GM23338 (cell line): Measurements from ENCODE around the gene KIF3C. TPM values are rescaled to one million over a fixed set of nuclear protein-coding genes. Genes with fewer than 3 reads are reported as not detected.

Source experiments
- ATAC-seq: fragments of 200-7000 bp; cut with Tn5 transposase; 3 replicates; pipeline ENCODE4 v1.9.1; 2020
- DNase-seq: peaks from one replicate; pipeline ENCODE4 v3.0.0-alpha.2; 2015; ENCODE audit warnings: low spot score
- H2AFZ ChIP-seq: fragments of 200-600 bp; sonication (generic); 2 replicates; pipeline ENCODE4 v1.8.0; 2016; ENCODE audit warnings: antibody characterized with exemption, mild to moderate bottlenecking, moderate library complexity
- H3F3A ChIP-seq: fragments of 200-600 bp; sonication (generic); replicated peaks from 2 replicates; pipeline ENCODE4 v1.8.0; 2017; ENCODE audit warnings: antibody characterized with exemption, mixed run types, low read depth
- H3K27ac ChIP-seq: fragments of 200-600 bp; sonication (generic); 2 replicates; pipeline ENCODE4 v1.6.1; 2016; ENCODE audit warnings: low read depth
- H3K27me3 ChIP-seq: fragments of 200-600 bp; sonication (generic); 2 replicates; pipeline ENCODE4 v1.8.0; 2016; ENCODE audit warnings: mild to moderate bottlenecking, mixed run types, moderate library complexity; ENCODE audit not compliant: insufficient read depth
- H3K36me3 ChIP-seq: fragments of 200-600 bp; sonication (generic); 2 replicates; pipeline ENCODE4 v1.8.0; 2016; ENCODE audit warnings: mild to moderate bottlenecking; ENCODE audit not compliant: insufficient read depth
- H3K4me1 ChIP-seq: fragments of 200-600 bp; sonication (generic); 2 replicates; pipeline ENCODE4 v1.8.0; 2016; ENCODE audit warnings: mild to moderate bottlenecking, moderate library complexity; ENCODE audit not compliant: insufficient read depth
- H3K4me2 ChIP-seq: fragments of 200-600 bp; sonication (generic); 2 replicates; pipeline ENCODE4 v1.7.1; 2017; ENCODE audit warnings: mixed run types
- H3K4me3 ChIP-seq: fragments of 200-600 bp; sonication (generic); 2 replicates; pipeline ENCODE4 v1.6.1; 2016; ENCODE audit warnings: mixed run types
- H3K79me2 ChIP-seq: fragments of 200-600 bp; sonication (generic); replicated peaks from 2 replicates; pipeline ENCODE4 v1.8.0; 2017; ENCODE audit warnings: mild to moderate bottlenecking; ENCODE audit not compliant: insufficient read depth
- H3K9me2 ChIP-seq: fragments of 200-600 bp; sonication (generic); 2 replicates; pipeline ENCODE4 v1.8.0; 2017; ENCODE audit not compliant: insufficient read depth
- H4K20me1 ChIP-seq: fragments of 200-600 bp; sonication (generic); replicated peaks from 2 replicates; pipeline ENCODE4 v1.8.0; 2017; ENCODE audit warnings: mild to moderate bottlenecking; ENCODE audit not compliant: insufficient read depth
- H3K27ac Mint-ChIP-seq: 2 replicates; pipeline ENCODE4 v1.8.0; 2020; ENCODE audit warnings: inconsistent platforms, mild to moderate bottlenecking, moderate library complexity, mixed read lengths
- H3K27me3 Mint-ChIP-seq: 3 replicates; pipeline ENCODE4 v1.8.0; 2022; ENCODE audit warnings: low read depth, mild to moderate bottlenecking, moderate library complexity, mixed read lengths, inconsistent platforms; ENCODE audit not compliant: insufficient read depth, poor library complexity
- H3K36me3 Mint-ChIP-seq: 3 replicates; pipeline ENCODE4 v1.8.0; 2021; ENCODE audit warnings: low read depth, mild to moderate bottlenecking, inconsistent platforms, moderate library complexity, mixed read lengths
- H3K4me1 Mint-ChIP-seq: 3 replicates; pipeline ENCODE4 v1.8.0; 2020; ENCODE audit warnings: mild to moderate bottlenecking, inconsistent platforms, mixed read lengths
- H3K4me3 Mint-ChIP-seq: 3 replicates; pipeline ENCODE4 v1.8.0; 2021; ENCODE audit warnings: moderate library complexity, mild to moderate bottlenecking, inconsistent platforms, mixed read lengths
- H3K9me3 Mint-ChIP-seq: 3 replicates; pipeline ENCODE4 v1.8.0; 2020; ENCODE audit warnings: moderate library complexity, mild to moderate bottlenecking, inconsistent platforms, mixed read lengths
- NANOG ChIP-seq: IDR thresholded peaks from 2 replicates; pipeline ENCODE4 v1.6.1; 2016; ENCODE audit warnings: antibody characterized with exemption, borderline replicate concordance
- POLR2AphosphoS5 ChIP-seq: IDR thresholded peaks from 2 replicates; pipeline ENCODE4 v1.6.1; 2016; ENCODE audit warnings: antibody characterized with exemption, low read depth
- ZNF114 ChIP-seq: fragments of 250-450 bp; sonication (Bioruptor Pico); IDR thresholded peaks from 2 replicates; pipeline ENCODE4 v1.5.0; 2020; ENCODE audit warnings: mild to moderate bottlenecking, moderate library complexity
- polyA plus RNA-seq: library from polyadenylated mRNA; unstranded; fragments of >200 nt; fragmentation: Nextera tagmentation; extraction: Ambion mirVana; gene quantifications from 2 replicates; pipeline ENCODE4 v1.2.1, GENCODE V29; 2016
- total RNA-seq: library from RNA; depleted of rRNA; stranded (reverse); fragments of >200 nt; shearing (Covaris generic); gene quantifications from 2 replicates; pipeline ENCODE4 v1.2.3, GENCODE V29; 2014
- TF ChIP-seq, protein P1 (sequence below), 2 experiments: fragments of 200-600 bp in 1 of 2; sonication (generic) in 1 of 2; conservative IDR thresholded peaks; 2 replicates each; pipeline versions ENCODE4 v1.5.1 to v1.6.1; 2016 to 2017; ENCODE audit warnings: antibody characterized with exemption in 2 of 2, low read depth in 2 of 2, mild to moderate bottlenecking in 2 of 2, moderate library complexity in 1 of 2
- TF ChIP-seq, protein P2 (sequence below): fragments of 250-450 bp; sonication (Bioruptor Pico); IDR thresholded peaks from 2 replicates; pipeline ENCODE4 v1.5.0; 2020; ENCODE audit warnings: mild to moderate bottlenecking, moderate library complexity
- TF ChIP-seq, protein P3 (sequence below): IDR thresholded peaks from 2 replicates; pipeline ENCODE4 v1.6.1; 2016; ENCODE audit warnings: antibody characterized with exemption

Gene KIF3C
- total and polyA plus RNA-seq, 2 experiments from 2014 or later = 14.9 to 40.0 TPM

DNA sequence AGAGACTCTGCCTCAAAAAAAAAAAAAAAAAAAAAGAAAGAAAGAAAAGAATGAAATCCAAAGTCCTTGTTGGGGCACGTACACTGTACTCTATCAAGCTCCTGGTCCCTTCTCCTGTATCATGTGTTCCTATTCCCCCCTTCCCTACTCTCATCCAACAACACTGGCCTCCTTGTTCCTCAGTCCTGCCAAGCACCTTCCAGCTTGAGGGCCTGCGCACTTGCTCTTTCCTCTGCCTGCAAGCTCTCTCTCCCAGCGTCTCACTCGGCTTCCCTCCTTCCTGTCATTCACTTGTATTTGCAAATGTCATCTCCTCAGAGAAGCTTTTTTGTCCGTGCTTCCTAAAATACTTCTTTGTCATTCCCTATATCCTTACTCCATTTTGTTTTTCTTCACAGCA lies 10.8 kb upstream of the KIF3C start:
- Histone ChIP-seq H3K27ac (no peak overlapping the region), H3F3A (no peaks in the 10 kb centered on the region), H3K4me3 (no peak overlapping the region), H3K4me1 (no peaks in the 10 kb centered on the region; the same call in 1 of the 2 replicates), H3K27me3 (no peaks in the 10 kb centered on the region), H2AFZ (peak overlapping the region; percentile 66; the same call in 1 of the 2 replicates), H3K36me3 (no peaks in the 10 kb centered on the region), H3K9me2 (no peaks in the 10 kb centered on the region), H4K20me1 (no peaks in the 10 kb centered on the region), H3K4me2 (no peak overlapping the region), H3K79me2 (no peaks in the 10 kb centered on the region)
- Mint-ChIP-seq H3K4me1 (peaks cover 4% of the 10 kb centered on the region), H3K27ac (no peak overlapping the region), H3K4me3 (no peak overlapping the region; the same call in 2 of the 3 replicates), H3K36me3 (no peaks in the 10 kb centered on the region), H3K9me3 (no peaks in the 10 kb centered on the region), H3K27me3 (peaks cover 4% of the 10 kb centered on the region)
- TF ChIP-seq, protein P1, sequence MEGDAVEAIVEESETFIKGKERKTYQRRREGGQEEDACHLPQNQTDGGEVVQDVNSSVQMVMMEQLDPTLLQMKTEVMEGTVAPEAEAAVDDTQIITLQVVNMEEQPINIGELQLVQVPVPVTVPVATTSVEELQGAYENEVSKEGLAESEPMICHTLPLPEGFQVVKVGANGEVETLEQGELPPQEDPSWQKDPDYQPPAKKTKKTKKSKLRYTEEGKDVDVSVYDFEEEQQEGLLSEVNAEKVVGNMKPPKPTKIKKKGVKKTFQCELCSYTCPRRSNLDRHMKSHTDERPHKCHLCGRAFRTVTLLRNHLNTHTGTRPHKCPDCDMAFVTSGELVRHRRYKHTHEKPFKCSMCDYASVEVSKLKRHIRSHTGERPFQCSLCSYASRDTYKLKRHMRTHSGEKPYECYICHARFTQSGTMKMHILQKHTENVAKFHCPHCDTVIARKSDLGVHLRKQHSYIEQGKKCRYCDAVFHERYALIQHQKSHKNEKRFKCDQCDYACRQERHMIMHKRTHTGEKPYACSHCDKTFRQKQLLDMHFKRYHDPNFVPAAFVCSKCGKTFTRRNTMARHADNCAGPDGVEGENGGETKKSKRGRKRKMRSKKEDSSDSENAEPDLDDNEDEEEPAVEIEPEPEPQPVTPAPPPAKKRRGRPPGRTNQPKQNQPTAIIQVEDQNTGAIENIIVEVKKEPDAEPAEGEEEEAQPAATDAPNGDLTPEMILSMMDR (conservative IDR thresholded peaks at IDR 0.05; ENCODE audit: low read depth in 2 of 2) = no peak
- no peak for TF ChIP-seq NANOG
- TF ChIP-seq ZNF114 (CRISPR knock-in tag) = no peak
- ATAC-seq (no peak), DNase-seq (no peak)

DNA sequence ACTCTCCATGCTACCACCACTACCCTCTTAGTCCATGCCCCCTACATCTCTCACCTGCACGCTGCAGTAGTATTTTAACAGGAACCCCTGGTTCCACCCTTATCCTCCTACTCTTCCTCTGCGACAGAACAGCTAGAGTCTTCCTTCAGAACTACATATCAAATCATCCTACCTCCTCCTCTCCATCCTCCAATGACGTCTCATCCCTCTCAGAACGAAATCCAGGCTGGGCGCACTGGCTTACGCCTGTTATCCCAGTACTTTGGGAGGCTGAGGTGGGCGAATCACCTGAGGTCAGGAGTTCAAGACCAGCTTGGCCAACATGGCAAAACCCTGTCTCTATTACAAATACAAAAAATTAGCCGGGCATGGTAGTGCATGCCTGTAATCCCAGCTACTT lies 10.3 kb upstream of the KIF3C start:
- H3K36me3 Mint-ChIP-seq = no peaks in the 10 kb centered on the region
- H3K4me2 ChIP-seq = no peak overlapping the region
- H3K9me3 Mint-ChIP-seq = no peaks in the 10 kb centered on the region
- peaks cover under 1% of the 10 kb centered on the region for H3K4me1 Mint-ChIP-seq
- no peaks in the 10 kb centered on the region for H4K20me1 ChIP-seq
- DNase-seq (no peak), ATAC-seq (no peak)
- H2AFZ ChIP-seq = no peak overlapping the region
- no peaks in the 10 kb centered on the region; the same call in 1 of the 2 replicates for H3K4me1 ChIP-seq
- H3K4me3 Mint-ChIP-seq = no peak overlapping the region
- H3F3A ChIP-seq = no peaks in the 10 kb centered on the region
- H3K36me3 ChIP-seq = no peaks in the 10 kb centered on the region
- no peaks in the 10 kb centered on the region for H3K79me2 ChIP-seq
- no peak overlapping the region for H3K4me3 ChIP-seq
- no peaks in the 10 kb centered on the region for H3K27me3 ChIP-seq
- no peak overlapping the region for H3K27ac ChIP-seq
- no peak overlapping the region for H3K27ac Mint-ChIP-seq
- H3K27me3 Mint-ChIP-seq = peaks cover 4% of the 10 kb centered on the region
- no peaks in the 10 kb centered on the region for H3K9me2 ChIP-seq
- TF ChIP-seq POLR2AphosphoS5 (no peak), ZNF114 (CRISPR knock-in tag) (no peak)
- TF ChIP-seq, protein P2, sequence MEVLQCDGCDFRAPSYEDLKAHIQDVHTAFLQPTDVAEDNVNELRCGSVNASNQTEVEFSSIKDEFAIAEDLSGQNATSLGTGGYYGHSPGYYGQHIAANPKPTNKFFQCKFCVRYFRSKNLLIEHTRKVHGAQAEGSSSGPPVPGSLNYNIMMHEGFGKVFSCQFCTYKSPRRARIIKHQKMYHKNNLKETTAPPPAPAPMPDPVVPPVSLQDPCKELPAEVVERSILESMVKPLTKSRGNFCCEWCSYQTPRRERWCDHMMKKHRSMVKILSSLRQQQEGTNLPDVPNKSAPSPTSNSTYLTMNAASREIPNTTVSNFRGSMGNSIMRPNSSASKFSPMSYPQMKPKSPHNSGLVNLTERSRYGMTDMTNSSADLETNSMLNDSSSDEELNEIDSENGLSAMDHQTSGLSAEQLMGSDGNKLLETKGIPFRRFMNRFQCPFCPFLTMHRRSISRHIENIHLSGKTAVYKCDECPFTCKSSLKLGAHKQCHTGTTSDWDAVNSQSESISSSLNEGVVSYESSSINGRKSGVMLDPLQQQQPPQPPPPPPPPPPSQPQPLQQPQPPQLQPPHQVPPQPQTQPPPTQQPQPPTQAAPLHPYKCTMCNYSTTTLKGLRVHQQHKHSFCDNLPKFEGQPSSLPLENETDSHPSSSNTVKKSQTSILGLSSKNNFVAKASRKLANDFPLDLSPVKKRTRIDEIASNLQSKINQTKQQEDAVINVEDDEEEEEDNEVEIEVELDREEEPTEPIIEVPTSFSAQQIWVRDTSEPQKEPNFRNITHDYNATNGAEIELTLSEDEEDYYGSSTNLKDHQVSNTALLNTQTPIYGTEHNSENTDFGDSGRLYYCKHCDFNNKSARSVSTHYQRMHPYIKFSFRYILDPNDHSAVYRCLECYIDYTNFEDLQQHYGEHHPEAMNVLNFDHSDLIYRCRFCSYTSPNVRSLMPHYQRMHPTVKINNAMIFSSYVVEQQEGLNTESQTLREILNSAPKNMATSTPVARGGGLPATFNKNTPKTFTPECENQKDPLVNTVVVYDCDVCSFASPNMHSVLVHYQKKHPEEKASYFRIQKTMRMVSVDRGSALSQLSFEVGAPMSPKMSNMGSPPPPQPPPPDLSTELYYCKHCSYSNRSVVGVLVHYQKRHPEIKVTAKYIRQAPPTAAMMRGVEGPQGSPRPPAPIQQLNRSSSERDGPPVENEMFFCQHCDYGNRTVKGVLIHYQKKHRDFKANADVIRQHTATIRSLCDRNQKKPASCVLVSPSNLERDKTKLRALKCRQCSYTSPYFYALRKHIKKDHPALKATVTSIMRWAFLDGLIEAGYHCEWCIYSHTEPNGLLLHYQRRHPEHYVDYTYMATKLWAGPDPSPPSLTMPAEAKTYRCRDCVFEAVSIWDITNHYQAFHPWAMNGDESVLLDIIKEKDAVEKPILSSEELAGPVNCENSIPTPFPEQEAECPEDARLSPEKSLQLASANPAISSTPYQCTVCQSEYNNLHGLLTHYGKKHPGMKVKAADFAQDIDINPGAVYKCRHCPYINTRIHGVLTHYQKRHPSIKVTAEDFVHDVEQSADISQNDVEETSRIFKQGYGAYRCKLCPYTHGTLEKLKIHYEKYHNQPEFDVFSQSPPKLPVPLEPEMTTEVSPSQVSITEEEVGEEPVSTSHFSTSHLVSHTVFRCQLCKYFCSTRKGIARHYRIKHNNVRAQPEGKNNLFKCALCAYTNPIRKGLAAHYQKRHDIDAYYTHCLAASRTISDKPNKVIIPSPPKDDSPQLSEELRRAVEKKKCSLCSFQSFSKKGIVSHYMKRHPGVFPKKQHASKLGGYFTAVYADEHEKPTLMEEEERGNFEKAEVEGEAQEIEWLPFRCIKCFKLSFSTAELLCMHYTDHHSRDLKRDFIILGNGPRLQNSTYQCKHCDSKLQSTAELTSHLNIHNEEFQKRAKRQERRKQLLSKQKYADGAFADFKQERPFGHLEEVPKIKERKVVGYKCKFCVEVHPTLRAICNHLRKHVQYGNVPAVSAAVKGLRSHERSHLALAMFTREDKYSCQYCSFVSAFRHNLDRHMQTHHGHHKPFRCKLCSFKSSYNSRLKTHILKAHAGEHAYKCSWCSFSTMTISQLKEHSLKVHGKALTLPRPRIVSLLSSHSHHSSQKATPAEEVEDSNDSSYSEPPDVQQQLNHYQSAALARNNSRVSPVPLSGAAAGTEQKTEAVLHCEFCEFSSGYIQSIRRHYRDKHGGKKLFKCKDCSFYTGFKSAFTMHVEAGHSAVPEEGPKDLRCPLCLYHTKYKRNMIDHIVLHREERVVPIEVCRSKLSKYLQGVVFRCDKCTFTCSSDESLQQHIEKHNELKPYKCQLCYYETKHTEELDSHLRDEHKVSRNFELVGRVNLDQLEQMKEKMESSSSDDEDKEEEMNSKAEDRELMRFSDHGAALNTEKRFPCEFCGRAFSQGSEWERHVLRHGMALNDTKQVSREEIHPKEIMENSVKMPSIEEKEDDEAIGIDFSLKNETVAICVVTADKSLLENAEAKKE (CRISPR knock-in tag) = no peak
- TF ChIP-seq, protein P3, sequence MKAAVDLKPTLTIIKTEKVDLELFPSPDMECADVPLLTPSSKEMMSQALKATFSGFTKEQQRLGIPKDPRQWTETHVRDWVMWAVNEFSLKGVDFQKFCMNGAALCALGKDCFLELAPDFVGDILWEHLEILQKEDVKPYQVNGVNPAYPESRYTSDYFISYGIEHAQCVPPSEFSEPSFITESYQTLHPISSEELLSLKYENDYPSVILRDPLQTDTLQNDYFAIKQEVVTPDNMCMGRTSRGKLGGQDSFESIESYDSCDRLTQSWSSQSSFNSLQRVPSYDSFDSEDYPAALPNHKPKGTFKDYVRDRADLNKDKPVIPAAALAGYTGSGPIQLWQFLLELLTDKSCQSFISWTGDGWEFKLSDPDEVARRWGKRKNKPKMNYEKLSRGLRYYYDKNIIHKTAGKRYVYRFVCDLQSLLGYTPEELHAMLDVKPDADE = no peak
- TF ChIP-seq, protein P1 (conservative IDR thresholded peaks at IDR 0.05; ENCODE audit: low read depth in 2 of 2) = no peak
